ENCODE data around the gene RAX2. TPM values are rescaled to one million over a fixed set of nuclear protein-coding genes. Genes with fewer than 3 reads are reported as not detected.
A peak's percentile ranks its signal among the peaks of the same experiment; 100 is the strongest.

The RAX2 gene
- total RNA-seq, 1 experiment from 2014 or later, result not detected

- TF ChIP-seq CTCF (IDR thresholded peaks at IDR 0.05; ENCODE audit: insufficient read depth in 1 of 2, low read depth in 1 of 2, low read length in 1 of 2, severe bottlenecking in 1 of 2, unreplicated experiment in 1 of 2), result no peak
- BruUV-seq (replicated peaks), result TSS peak; percentile 97
Measured at GRCh38 chr19:3762501-3763459, 9.2 kb downstream of the RAX2 start, which contains the start of gene MRPL54. Gene MRPL54, plus strand, starts transcription at chr19:3762682. Its CDS starts 19 bp downstream, at chr19:3762701.

GRCh38 chr19:3762130-3762473, 9.9 kb downstream of the RAX2 start:
- peaks cover 4% of the 10 kb centered on the region for H3K4me1 ChIP-seq
- DNase-seq, result no peak
- H3K4me3 ChIP-seq (ENCODE audit: low read depth, low read length), result no peak overlapping the region; the same call in 1 of the 2 replicates
- no peaks in the 10 kb centered on the region for H3K9me3 ChIP-seq
- intact Hi-C loops (cut with micrococcal nuclease; ENCODE audit: unreplicated experiment), result loop anchor here (2.0 kb wide), 1 partner anchor 41 kb away; no protein-coding TSS in a partner anchor
- ChIA-PET CTCF (interaction anchor here (0.6 to 1.5 kb wide), 4 partner anchors 8 to 457 kb away, joined by 3 to 5 read pairs (median 3); no protein-coding TSS in a partner anchor), POLR2A (interaction anchor here (0.5 to 2.6 kb wide), 4 partner anchors 19 to 207 kb away, joined by 3 to 23 read pairs (median 12); no protein-coding TSS in a partner anchor)
- peaks cover 8% of the 10 kb centered on the region for H3K4me1 Mint-ChIP-seq (ENCODE audit: low read depth, unreplicated experiment)
- no peaks in the 10 kb centered on the region for H3K27me3 Mint-ChIP-seq (ENCODE audit: insufficient read depth, unreplicated experiment)
- H3K27me3 ChIP-seq (replicated peaks; ENCODE audit: control insufficient read depth, insufficient read depth, low read length), result no peaks in the 10 kb centered on the region
- TF ChIP-seq CTCF (IDR thresholded peaks at IDR 0.05; ENCODE audit: insufficient read depth in 1 of 2, low read depth in 1 of 2, low read length in 1 of 2, severe bottlenecking in 1 of 2, unreplicated experiment in 1 of 2), result no peak
- H3K36me3 ChIP-seq (ENCODE audit: control insufficient read depth, insufficient read depth, low read length), result peaks cover 5% of the 10 kb centered on the region
- peak overlapping the region; percentile 96 for H3K4me3 Mint-ChIP-seq (ENCODE audit: unreplicated experiment)
- no peaks in the 10 kb centered on the region for H3K9me3 Mint-ChIP-seq (ENCODE audit: unreplicated experiment)
- peak overlapping the region; percentile 99 for H3K27ac Mint-ChIP-seq (ENCODE audit: unreplicated experiment)
- no TSS peak for BruUV-seq (replicated peaks)
- peaks cover 30% of the 10 kb centered on the region for H3K36me3 Mint-ChIP-seq (ENCODE audit: insufficient read depth, unreplicated experiment)

More at GRCh38 chr19:3762501-3763459, 9.2 kb downstream of the RAX2 start, which contains the start of gene MRPL54:
- CTCF ChIA-PET, result interaction anchor here (0.6 to 1.5 kb wide), 11 partner anchors 9 to 458 kb away, joined by 3 to 5 read pairs (median 4); no protein-coding TSS in a partner anchor
- Mint-ChIP-seq H3K36me3 (ENCODE audit: insufficient read depth, unreplicated experiment) (peaks cover 30% of the 10 kb centered on the region), H3K4me1 (ENCODE audit: low read depth, unreplicated experiment) (peaks cover 8% of the 10 kb centered on the region), H3K9me3 (ENCODE audit: unreplicated experiment) (no peaks in the 10 kb centered on the region), H3K27ac (ENCODE audit: unreplicated experiment) (peak within 1 kb of the TSS; percentile 99), H3K27me3 (ENCODE audit: insufficient read depth, unreplicated experiment) (no peaks in the 10 kb centered on the region), H3K4me3 (ENCODE audit: unreplicated experiment) (peak within 1 kb of the TSS; percentile 96)
- H3K4me1 ChIP-seq, result peaks cover 4% of the 10 kb centered on the region
- H3K9me3 ChIP-seq, result no peaks in the 10 kb centered on the region
- no peaks in the 10 kb centered on the region for H3K27me3 ChIP-seq (replicated peaks; ENCODE audit: control insufficient read depth, insufficient read depth, low read length)
- POLR2A ChIA-PET, result interaction anchor here (0.6 to 2.6 kb wide), 13 partner anchors 18 to 303 kb away, joined by 3 to 23 read pairs (median 4); partner anchors contain the start of genes EEF2, PIP5K1C and TJP3
- H3K36me3 ChIP-seq (ENCODE audit: control insufficient read depth, insufficient read depth, low read length), result peaks cover 5% of the 10 kb centered on the region
- DNase-seq, result peak; percentile 98
- H3K4me3 ChIP-seq (ENCODE audit: low read depth, low read length), result peak within 1 kb of the TSS; percentile 68
- intact Hi-C loops (cut with micrococcal nuclease; ENCODE audit: unreplicated experiment), result loop anchor here (2.0 kb wide), 1 partner anchor 42 kb away; no protein-coding TSS in a partner anchor

All from Caco-2 (cell line).